ENCODE results near the gene OSBPL2. TPM values are rescaled to one million over a fixed set of nuclear protein-coding genes. Genes with fewer than 3 reads are reported as not detected.

The OSBPL2 gene
- total and polyA plus RNA-seq, 11 donors: 20.0 to 57.9 (median 38.3) TPM

- Histone ChIP-seq H3K4me3 (no peak overlapping the region), H3K27me3 (no peaks in the 10 kb centered on the region), H3K9me3 (no peaks in the 10 kb centered on the region), H3K4me1 (peaks cover 0 to 11% (median 2%) of the 10 kb centered on the region in 12 donors), H3K27ac (no peak overlapping the region), H3K36me3 (peaks cover 0 to 47% (median 37%) of the 10 kb centered on the region in 9 donors)
- intact Hi-C loops (cut with DNase I): loop anchor here in 1 of 10 donors (10.0 kb wide), 1 partner anchor 196 kb away; no protein-coding TSS in a partner anchor
- TF ChIP-seq CTCF (IDR thresholded peaks at IDR 0.05) (no peak), POLR2A (IDR thresholded peaks at IDR 0.05) (no peak)
- WGBS, 4 donors: 88 to 91% (median 90%) methylated on average over 33 of the region's 33 CpGs
- ATAC-seq (no peak), DNase-seq (peak in 1 of 5 donors; percentile 59)
Measured at GRCh38 chr20:62298577-62299249, 60.4 kb downstream of the OSBPL2 start.

GRCh38 chr20:62299666-62300236 lies 61.4 kb downstream of the OSBPL2 start:
- Histone ChIP-seq H3K36me3 (peaks cover 0 to 46% (median 34%) of the 10 kb centered on the region in 9 donors), H3K4me1 (peaks cover 7 to 21% (median 13%) of the 10 kb centered on the region in 12 donors), H3K27me3 (no peaks in the 10 kb centered on the region), H3K4me3 (no peak overlapping the region), H3K27ac (no peak overlapping the region), H3K9me3 (no peaks in the 10 kb centered on the region)
- 76 to 91% (median 87%) methylated on average over 12 of the region's 12 CpGs for WGBS, 4 donors
- TF ChIP-seq CTCF (IDR thresholded peaks at IDR 0.05) (no peak), POLR2A (IDR thresholded peaks at IDR 0.05) (no peak)
- intact Hi-C loops (cut with DNase I): loop anchor here in 8 of 10 donors (2.0 to 10.0 kb wide), 12 partner anchors 53 to 505 kb away; partner anchors contain the start of genes LAMA5 (in 1 of the 8), MRGBP (in 1 of the 8) and OGFR (in 1 of the 8)
- DNase-seq (peak in 1 of 5 donors; percentile 35), ATAC-seq (no peak)

- no peaks in the 10 kb centered on the region for H3K9me3 ChIP-seq
- intact Hi-C loops (cut with DNase I): loop anchor here in 8 of 10 donors (2.0 to 10.0 kb wide), 12 partner anchors 52 to 504 kb away; partner anchors contain the start of genes LAMA5 (in 1 of the 8), MRGBP (in 1 of the 8) and OGFR (in 1 of the 8)
- peaks cover 0 to 48% (median 36%) of the 10 kb centered on the region in 9 donors for H3K36me3 ChIP-seq
- H3K27me3 ChIP-seq: no peaks in the 10 kb centered on the region
- no peak overlapping the region for H3K4me3 ChIP-seq
- 71 to 83% (median 79%) methylated on average over 11 of the region's 11 CpGs for WGBS, 4 donors
- peaks cover 9 to 27% (median 18%) of the 10 kb centered on the region in 12 donors for H3K4me1 ChIP-seq
- ATAC-seq (no peak), DNase-seq (peak in 1 of 5 donors; percentile 34)
- H3K27ac ChIP-seq: no peak overlapping the region
- no peak for TF ChIP-seq POLR2A (IDR thresholded peaks at IDR 0.05)
- no peak for TF ChIP-seq CTCF (IDR thresholded peaks at IDR 0.05)
Measured at GRCh38 chr20:62300319-62300718, 62.0 kb downstream of the OSBPL2 start.

- Histone ChIP-seq H3K36me3 (peaks cover 0 to 48% (median 36%) of the 10 kb centered on the region in 9 donors), H3K27ac (peak overlapping the region in 5 of 12 donors; percentile 93 to 100 (median 97)), H3K4me3 (peak overlapping the region in 1 of 12 donors; percentile 79), H3K4me1 (peaks cover 9 to 33% (median 25%) of the 10 kb centered on the region in 12 donors), H3K27me3 (no peaks in the 10 kb centered on the region), H3K9me3 (no peaks in the 10 kb centered on the region)
- TF ChIP-seq CTCF (IDR thresholded peaks at IDR 0.05): no peak
- TF ChIP-seq POLR2A (IDR thresholded peaks at IDR 0.05): no peak
- ATAC-seq: no peak
- no peak for DNase-seq
- intact Hi-C loops (cut with DNase I): loop anchor here in 8 of 10 donors (2.0 to 10.0 kb wide), 12 partner anchors 51 to 504 kb away; partner anchors contain the start of genes LAMA5 (in 1 of the 8), MRGBP (in 1 of the 8) and OGFR (in 1 of the 8)
- 87 to 91% (median 88%) methylated on average over 11 of the region's 11 CpGs for WGBS, 4 donors
Measured at GRCh38 chr20:62301111-62301668, 62.9 kb downstream of the OSBPL2 start.
